Measurements from ENCODE around the gene RIN1. TPM values are rescaled to one million over a fixed set of nuclear protein-coding genes. Genes with fewer than 3 reads are reported as not detected.

RIN1 gene
- total RNA-seq, 1 donor = 19.0 TPM

GRCh38 chr11:66335531-66336233 is 552 bp downstream of the RIN1 start:
- TF ChIP-seq, protein P1, sequence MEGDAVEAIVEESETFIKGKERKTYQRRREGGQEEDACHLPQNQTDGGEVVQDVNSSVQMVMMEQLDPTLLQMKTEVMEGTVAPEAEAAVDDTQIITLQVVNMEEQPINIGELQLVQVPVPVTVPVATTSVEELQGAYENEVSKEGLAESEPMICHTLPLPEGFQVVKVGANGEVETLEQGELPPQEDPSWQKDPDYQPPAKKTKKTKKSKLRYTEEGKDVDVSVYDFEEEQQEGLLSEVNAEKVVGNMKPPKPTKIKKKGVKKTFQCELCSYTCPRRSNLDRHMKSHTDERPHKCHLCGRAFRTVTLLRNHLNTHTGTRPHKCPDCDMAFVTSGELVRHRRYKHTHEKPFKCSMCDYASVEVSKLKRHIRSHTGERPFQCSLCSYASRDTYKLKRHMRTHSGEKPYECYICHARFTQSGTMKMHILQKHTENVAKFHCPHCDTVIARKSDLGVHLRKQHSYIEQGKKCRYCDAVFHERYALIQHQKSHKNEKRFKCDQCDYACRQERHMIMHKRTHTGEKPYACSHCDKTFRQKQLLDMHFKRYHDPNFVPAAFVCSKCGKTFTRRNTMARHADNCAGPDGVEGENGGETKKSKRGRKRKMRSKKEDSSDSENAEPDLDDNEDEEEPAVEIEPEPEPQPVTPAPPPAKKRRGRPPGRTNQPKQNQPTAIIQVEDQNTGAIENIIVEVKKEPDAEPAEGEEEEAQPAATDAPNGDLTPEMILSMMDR (IDR thresholded peaks at IDR 0.05; ENCODE audit: insufficient read depth, low read depth, low read length) = peak; percentile 7
- DNase-seq (ENCODE audit: low read depth) = peak; percentile 72

DNA sequence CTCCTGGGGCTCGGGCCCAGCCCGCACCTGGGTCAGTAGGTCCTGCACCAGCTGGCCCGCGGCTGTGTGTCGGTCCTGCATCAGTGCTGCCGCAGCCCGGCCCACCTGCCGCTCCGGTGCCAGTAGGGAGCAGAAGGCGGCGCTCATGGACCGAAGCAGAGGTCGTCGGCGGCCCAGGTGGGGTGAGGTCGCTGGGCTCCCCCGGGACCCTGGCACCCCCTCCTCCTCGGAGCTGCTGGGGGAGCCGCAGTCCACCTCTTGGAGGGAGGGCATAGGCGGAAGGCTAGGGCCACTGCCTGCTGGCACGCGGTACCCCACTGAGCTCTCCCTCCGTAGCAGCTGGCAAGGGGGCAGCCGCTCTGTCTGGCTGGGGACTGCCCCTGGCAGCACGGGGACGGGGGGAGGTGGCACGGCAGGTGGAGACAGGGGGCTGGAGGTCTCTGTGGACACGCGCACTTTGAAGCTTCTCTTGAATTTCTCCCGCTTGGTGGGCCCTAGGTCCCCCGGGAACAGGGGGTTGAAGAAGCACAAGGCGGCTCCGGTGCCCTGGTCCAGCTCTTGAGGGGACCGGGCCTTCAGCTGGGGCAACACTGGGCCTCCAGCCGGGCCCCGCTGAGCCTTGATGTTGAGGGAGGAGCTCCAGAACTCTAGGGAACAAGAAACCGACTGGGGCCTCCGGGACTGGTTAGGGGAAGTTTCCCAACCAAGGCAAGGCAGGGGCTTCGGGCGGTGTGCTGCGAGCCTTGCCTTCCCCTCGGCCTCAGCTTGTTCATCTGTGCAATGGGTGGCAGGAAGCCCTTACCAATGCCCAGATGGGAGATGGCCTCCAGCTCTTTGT is 1.4 kb downstream of the RIN1 start:
- TF ChIP-seq, protein P1 (IDR thresholded peaks at IDR 0.05; ENCODE audit: insufficient read depth, low read depth, low read length) = no peak
- peak overlapping the region; percentile 67 for H3K4me3 ChIP-seq (ENCODE audit: low read depth, low read length)
- DNase-seq (ENCODE audit: low read depth) = no peak

More at GRCh38 chr11:66335531-66336233, 552 bp downstream of the RIN1 start:
- H3K4me3 ChIP-seq (ENCODE audit: low read depth, low read length) = peak overlapping the region; percentile 67

DNA sequence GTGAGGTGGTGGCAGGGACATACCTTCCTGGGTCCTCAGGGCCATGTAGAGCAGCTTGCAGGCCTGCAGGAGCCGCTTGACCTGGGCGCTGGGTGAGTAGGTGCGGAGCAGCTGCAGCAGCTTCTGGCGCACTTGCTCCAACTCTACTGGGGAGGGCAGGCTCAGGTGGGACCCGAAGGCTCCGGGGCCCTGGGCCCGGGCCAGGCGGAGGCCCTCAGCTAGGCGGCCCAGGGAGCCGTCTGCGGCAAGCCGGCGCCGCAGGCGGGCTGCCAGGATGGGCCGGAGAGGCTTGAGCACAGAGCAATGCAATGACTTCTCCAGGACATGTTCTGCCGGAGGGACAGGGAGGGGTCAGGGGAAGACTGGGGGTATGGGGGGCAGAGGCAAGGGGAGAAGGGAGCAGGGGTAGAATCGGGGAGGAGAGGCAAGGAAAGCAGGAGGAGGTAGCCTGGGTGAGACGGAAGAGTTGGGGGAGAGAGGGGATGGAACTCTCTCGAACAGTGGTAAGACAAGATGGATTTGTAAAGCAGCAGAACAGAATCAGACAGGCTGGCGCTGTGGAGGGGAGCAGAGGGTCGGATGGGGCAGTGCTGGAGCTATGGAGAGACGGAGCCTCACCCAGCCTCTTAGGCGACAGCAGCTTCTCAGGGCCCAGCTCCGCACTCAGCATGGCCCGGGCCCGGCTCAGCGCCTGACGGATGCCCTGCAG is 2.2 kb downstream of the RIN1 start:
- DNase-seq (ENCODE audit: low read depth) = no peak
- TF ChIP-seq, protein P1 (IDR thresholded peaks at IDR 0.05; ENCODE audit: insufficient read depth, low read depth, low read length) = no peak
- no peak overlapping the region for H3K4me3 ChIP-seq (ENCODE audit: low read depth, low read length)

DNA sequence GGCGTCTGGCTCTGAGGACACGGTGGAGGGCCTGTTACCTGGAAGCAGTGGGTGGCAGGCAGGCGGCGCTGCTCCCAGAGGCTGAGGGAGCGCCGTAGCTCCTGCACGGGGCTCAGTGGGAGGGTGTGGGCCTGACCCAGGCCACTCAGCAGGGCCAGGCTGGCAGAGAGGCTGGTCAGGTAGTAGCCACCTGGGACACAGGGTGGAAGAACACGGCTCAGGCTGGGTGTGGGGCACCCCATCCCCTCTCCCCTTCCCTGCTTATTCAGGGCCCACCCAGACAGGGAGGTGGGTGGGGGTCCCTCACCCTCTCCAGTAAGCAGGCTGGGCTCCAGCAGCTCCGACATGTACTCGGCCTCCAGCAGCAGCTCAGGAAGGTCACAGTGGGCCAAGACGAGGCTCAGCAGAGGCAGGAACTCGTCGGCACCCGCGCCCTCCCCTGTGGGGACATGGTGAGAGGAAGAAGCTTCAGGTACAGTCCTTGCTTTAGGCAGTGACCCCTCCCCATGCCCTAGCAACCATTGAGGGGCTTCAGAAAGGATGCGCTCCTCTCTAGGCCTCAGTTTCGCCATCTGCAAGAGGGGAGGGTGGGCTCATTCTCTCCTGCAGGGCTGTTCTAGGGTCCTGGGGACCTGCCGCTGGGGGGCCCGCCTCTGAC is 2.9 kb downstream of the RIN1 start:
- TF ChIP-seq, protein P1 (IDR thresholded peaks at IDR 0.05; ENCODE audit: insufficient read depth, low read depth, low read length) = no peak
- no peak overlapping the region for H3K4me3 ChIP-seq (ENCODE audit: low read depth, low read length)
- DNase-seq (ENCODE audit: low read depth) = no peak

GRCh38 chr11:66332371-66333219 is 3.6 kb downstream of the RIN1 start:
- DNase-seq (ENCODE audit: low read depth) = no peak
- no peak overlapping the region for H3K4me3 ChIP-seq (ENCODE audit: low read depth, low read length)
- TF ChIP-seq, protein P1 (IDR thresholded peaks at IDR 0.05; ENCODE audit: insufficient read depth, low read depth, low read length) = no peak
